ENCODE results near the gene SIPA1.
"Not testable (repeated sequence)": the region's sequence is repeated elsewhere in the genome, so short reads cannot be mapped to it uniquely, and the experiment has no call there.

Gene SIPA1

DNA sequence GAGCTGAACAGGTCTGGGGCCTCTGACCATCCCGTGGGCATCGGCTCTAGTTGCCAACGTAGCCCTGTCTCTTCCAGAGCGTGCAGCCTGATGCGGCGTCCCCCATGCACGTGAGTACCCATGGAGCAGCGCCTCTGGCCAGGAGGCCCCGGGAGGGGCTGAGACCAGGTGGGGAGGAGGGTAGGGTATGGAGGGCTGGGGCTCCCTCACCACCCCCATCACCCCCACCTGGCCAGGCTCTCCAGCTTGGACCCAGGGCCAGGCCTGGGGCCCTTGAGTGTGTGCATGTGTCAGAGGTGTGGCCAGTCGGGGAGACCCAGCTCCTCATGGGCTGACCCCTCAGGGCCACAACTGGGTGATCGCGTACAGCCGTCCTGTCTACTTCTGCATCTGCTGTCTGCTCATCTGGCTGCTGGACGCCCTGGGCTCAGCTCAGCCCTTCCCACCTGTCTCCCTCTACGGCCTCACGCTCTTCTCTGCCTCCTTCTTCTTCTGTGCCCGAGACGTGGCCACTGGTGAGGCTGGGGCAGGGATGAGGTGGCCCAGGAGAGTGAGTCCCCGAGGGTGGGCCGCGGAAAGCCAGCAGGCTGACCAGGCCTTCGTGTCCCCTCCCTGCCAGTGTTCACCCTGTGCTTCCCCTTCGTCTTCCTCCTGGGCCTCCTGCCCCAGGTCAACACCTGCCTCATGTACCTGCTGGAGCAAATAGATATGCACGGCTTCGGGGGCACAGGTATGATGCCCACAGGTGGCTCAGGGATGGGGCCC, 13.9 kb upstream of the SIPA1 start:
- DNase-seq = no peak

GRCh38 chr11:65624931-65625627, 12.8 kb upstream of the SIPA1 start:
- DNase-seq = no peak

DNA sequence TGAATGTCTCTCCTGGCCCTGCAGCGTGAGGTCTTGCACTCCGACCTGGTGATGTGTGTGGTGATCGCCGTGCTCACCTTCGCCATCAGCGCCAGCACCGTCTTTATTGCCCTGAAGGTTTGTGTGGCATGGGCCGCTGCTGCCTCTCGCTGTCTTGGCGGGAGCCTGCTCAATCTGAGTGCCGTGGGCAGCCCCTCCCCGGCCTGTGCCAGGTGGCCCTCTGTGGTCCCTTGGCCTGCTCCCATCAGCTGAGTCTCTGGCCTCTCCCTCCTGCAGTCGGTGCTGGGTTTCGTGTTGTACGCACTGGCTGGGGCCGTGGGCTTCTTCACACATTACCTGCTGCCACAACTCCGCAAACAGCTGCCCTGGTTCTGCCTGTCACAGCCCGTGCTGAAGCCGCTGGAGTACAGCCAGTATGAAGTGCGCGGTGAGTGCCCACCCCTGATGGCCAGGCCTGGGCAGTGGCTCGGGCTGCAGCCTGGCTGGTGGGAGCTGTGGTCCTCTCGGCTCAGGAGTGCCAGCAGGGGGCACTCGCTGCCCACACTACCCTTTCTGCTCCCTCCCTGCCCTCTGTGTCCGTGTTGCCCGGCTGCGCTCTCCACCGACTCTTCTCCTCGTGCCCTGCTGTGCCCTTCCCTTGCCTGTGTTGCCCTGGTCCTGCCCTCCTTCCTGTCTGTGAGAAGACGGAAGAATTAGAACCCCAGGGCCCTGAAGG, 12.1 kb upstream of the SIPA1 start:
- peak; percentile 22 for DNase-seq

DNA sequence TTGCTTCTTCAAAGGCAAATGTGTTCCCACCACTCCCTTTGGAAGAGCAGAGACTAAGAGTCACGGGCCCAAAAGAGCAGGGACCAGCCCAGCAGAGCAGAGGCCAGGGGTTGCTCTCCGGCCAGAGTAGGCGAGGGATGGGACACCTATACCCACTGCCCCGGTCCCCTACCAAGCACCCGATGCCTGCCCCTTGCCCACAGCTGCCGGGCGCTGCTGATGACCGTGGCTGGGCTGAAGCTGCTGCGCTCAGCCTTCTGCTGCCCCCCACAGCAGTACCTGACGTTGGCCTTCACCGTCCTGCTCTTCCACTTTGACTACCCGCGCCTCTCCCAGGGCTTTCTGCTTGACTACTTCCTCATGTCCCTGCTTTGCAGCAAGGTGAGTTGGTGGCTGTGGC, 10.7 kb upstream of the SIPA1 start:
- DNase-seq = no peak

DNA sequence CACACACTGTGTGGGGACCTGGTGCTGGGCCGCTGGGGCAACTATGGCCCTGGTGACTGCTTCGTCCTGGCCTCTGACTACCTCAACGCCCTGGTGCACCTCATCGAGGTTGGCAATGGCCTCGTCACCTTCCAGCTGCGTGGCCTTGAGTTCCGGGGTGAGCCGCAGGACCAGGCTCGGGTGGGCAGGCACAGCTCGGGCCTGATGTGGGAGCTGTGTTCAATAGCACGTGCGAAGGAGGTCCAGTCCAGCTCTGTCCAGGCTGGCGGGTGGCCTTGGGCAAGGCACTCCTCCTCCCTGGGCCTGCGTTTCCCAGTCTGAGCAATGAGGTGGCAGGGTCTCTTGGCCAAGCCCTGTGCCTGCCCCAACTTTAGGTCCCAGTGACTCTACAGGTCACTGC, 8.3 kb upstream of the SIPA1 start:
- no peak for DNase-seq

- no peak for DNase-seq
Measured at GRCh38 chr11:65630215-65630614, 7.7 kb upstream of the SIPA1 start.

- no peak for DNase-seq
Measured at GRCh38 chr11:65633390-65634108, 4.4 kb upstream of the SIPA1 start.

DNA sequence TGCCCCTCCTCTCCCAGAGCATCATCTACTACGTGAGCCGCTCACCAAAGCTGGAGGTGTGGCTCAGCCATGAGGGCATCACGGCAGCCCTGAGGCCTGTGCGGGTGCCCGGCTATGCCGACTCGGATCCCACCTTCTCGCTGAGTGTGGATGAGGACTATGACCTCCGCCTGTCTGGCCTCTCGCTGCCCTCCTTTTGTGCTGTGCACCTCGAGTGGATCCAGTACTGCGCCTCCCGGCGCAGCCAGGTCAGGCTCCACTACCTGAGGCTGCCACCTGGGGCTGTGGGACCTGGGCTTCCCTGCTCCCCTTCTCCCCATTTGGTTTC, 3.8 kb upstream of the SIPA1 start:
- DNase-seq = no peak

DNA sequence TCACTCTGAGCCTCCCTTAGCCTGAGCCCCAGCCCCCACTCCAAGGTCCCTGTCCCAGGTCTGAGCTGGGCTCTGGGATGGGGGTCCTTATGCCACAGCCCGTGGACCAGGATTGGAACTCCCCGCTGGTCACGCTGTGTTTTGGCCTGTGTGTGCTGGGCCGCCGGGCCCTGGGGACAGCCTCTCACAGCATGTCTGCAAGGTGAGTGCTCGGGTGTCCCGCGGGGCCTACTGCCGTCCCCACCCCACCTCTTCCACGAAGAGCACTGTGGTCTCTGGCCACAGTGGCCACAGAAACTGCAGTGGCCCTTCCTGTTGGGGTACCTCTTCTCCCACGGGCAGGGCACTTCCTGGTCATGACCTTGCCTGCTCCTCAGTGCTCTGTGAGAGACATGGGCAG, 3.5 kb upstream of the SIPA1 start:
- DNase-seq = no peak

DNA sequence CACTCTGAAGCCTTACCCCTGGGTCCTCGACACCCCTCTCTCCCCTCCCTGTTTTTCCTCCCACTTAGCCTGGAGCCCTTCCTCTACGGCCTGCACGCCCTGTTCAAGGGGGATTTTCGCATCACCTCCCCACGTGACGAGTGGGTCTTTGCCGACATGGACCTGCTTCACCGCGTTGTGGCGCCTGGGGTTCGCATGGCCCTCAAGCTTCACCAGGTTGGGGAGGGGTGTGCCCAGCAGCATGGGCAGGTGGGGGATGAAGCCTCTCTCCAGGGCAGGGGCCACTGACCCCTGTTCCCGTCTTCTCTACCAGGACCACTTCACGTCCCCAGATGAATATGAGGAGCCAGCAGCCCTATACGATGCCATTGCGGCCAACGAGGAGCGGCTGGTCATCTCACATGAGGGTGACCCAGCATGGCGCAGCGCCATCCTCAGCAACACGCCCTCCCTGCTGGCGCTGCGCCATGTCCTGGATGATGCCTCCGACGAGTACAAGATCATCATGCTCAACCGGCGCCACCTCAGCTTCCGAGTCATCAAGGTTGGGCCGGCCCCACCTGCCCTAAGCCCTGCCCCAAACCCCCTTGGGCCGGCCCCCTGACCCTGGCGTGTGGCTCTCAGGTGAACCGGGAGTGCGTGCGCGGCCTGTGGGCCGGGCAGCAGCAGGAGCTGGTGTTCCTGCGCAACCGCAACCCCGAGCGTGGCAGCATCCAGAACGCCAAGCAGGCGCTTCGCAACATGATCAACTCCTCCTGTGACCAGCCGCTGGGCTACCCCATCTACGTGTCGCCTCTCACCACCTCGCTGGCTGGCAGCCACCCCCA, 2.8 kb upstream of the SIPA1 start:
- no peak for DNase-seq

DNA sequence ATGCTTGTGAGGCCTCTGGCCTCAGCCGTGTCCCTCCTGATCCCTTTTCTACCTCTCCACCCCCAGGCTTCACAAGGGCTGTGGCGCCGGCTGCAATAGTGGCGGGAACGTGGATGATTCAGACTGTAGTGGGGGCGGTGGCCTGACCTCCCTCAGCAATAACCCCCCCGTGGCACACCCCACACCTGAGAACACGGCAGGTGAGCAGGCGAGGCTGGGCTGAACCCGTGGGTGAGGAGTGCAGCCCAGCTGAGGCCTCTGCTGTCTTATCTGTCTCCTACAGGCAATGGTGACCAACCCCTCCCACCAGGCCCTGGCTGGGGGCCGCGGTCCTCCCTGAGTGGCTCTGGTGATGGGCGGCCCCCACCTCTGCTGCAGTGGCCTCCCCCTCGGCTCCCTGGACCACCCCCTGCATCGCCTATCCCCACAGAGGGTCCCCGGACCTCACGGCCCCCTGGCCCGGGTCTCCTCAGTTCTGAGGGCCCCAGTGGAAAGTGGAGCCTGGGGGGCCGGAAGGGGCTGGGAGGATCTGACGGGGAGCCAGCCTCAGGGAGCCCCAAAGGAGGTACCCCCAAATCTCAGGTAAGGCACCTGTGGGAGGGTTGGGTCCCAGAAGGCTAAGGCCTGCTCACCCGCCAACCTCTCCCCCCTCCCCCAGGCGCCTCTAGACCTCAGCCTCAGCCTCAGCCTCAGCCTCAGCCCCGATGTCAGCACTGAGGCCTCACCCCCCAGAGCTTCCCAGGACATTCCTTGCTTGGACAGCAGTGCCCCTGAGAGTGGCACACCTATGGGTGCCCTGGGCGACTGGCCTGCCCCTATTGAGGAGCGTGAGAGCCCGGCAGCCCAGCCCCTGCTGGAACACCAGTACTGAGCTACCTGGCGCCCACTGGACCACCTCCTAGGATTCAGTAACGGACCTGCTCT, 1.5 kb upstream of the SIPA1 start:
- DNase-seq = no peak

GRCh38 chr11:65637032-65637557, 806 bp upstream of the SIPA1 start:
- no peak for DNase-seq

- DNase-seq = not testable (repeated sequence)
Measured at GRCh38 chr11:65639228-65639597, 1.3 kb downstream of the SIPA1 start.

DNA sequence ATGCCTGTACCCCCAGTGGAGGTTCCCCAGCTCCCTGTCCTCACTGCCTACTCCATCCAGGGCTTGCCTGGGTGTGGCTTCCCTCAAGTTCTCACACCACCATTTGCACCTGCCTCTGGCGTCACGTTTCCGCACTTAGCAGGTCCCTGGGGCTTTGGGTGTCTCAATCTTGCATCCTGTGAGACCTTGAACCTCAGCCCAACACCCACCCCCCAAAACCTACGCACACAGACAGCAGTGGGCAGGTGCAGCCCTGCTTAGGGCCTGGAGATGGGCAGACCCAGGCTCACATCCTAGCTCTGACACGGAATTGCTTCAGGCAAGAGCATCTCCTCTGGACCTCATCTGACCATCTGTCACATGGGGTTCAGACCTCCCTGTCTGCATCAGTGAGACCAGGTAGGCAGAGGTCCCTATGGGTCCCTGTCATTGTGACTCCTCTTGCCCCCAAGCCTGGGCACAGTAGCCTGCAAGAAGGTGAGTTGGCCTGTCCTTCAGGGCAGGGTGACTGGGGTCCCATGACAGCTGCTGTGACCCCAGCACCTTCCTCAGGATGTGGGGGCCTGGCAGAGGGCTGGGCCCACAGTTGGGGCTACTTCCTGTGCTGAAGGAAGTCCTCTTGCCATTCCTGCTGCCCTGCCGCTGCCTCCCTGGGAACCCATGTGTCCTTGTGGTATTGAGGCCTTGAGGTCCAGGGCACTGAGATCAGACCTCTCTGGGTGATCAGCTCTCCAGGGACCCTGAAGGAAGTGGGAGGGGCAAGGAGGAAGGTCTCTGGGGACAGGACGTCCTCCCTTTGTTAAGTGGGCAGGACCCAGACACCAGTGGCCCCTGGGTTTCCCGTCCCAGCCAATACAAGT, 2.0 kb downstream of the SIPA1 start:
- DNase-seq = no peak

GRCh38 chr11:65640483-65641296, 2.8 kb downstream of the SIPA1 start:
- DNase-seq = no peak

GRCh38 chr11:65641297-65642013, 3.6 kb downstream of the SIPA1 start:
- no peak for DNase-seq

DNA sequence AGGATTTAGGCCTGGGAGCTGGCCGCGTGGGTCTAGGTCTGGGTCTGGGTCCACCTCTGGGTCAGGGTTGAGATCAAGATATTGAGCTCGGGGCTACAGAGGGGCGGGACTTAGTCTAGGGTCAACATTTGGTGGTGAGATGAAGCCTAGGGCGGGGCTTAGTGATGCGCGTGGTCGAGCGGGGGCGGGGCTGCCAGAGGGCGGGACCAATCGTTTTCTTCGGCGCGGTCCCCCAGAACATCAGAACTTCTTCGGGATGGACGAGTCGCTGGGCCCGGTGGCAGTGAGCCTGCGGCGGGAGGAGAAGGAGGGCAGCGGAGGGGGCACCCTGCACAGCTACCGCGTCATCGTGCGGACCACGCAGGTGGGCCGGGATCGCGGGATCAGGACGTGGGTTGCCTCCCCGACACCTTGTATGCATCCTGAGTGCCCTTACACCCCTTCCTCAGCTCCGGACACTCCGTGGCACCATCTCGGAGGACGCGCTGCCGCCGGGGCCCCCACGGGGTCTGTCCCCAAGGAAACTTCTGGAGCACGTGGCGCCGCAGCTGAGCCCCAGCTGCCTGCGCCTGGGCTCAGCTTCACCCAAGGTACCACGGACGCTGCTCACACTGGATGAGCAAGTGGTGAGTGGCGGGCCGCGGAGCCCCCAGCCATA, 4.2 kb downstream of the SIPA1 start:
- no peak for DNase-seq

DNA sequence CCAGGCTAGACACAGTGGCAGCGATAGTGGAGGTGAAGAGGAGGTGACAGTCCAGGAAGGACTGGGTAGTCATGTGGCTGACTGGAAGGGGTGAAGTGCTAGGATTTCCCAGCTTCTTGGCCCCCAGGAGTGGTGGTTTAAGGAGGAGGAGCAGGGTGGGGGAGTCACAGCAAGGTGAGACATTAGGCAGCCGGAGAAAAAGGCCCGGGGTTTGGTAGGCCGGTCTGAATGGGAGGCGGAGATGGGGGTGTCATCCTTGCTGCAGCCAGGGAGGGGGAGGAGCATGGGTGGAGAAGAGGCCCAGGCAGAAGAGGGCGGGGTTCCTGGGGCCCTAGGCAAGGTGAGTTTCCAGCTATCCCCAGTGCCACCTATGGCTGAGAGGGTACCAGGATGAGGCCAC, 6.1 kb downstream of the SIPA1 start:
- DNase-seq = peak; percentile 17

Data from fibroblast of skin of right biceps (primary cell).